Fibroblast of pulmonary artery (primary cell): ENCODE data around the gene RAPGEF3.

Experiments
- DNase-seq: peaks from one replicate; pipeline ENCODE4 v3.0.0-alpha.2; 2010; ENCODE audit warnings: low read depth
- H3K4me3 ChIP-seq: replicated peaks from 2 replicates; pipeline ENCODE4 v1.5.1; 2011; ENCODE audit warnings: low read depth, mild to moderate bottlenecking, control low read depth, low read length, moderate library complexity
- TF ChIP-seq, protein P1 (sequence below): IDR thresholded peaks from 2 replicates; pipeline ENCODE4 v1.5.1; 2011; ENCODE audit warnings: mild to moderate bottlenecking, control low read depth, low read length, inconsistent platforms; ENCODE audit errors: missing control alignments

Gene RAPGEF3

DNA sequence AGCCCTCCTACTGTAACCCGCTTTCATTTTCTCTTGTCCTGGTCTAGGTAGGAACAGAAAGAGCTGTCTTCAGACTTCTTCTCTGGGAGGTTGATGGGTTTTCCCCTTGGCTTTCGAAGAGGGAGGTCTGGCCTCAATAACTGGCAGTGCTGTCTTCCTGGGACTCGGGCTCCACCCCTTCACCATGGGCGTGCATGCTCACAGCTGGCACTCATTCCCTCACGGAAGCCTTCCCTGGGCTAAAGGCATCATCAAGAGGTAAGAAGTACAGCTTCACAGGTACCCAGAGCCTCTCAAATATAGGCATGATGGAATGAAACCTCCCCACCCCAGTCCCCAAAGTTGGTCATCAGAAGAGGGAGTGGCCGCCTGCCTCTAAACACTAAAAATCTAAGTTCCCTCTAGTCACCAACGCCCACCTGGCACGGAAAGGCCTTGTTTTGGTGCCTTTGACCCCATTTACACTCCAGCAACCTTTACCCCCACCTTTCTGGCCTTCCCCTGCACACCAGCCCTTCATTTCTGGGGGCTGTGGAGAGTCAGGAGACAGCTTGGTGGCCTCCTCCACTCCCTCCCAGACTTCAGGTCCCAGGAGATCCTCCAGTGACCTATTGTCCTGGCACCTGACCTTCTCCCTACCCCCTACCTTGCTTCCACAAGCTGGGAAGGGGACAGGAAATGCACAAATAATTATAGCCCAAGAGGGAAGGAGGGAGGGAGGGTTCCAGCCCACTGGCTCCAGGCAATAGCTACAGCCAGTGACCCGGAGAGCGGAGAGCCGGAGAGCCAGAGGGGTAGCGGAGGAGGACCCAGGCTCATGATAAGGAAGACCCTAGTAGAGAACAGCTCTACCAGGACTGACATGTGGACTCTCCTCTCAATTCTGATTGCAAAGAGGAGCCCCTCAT, 2.8 kb downstream of the RAPGEF3 start:
- no peak for DNase-seq
- no peak overlapping the region for H3K4me3 ChIP-seq
- TF ChIP-seq, protein P1, sequence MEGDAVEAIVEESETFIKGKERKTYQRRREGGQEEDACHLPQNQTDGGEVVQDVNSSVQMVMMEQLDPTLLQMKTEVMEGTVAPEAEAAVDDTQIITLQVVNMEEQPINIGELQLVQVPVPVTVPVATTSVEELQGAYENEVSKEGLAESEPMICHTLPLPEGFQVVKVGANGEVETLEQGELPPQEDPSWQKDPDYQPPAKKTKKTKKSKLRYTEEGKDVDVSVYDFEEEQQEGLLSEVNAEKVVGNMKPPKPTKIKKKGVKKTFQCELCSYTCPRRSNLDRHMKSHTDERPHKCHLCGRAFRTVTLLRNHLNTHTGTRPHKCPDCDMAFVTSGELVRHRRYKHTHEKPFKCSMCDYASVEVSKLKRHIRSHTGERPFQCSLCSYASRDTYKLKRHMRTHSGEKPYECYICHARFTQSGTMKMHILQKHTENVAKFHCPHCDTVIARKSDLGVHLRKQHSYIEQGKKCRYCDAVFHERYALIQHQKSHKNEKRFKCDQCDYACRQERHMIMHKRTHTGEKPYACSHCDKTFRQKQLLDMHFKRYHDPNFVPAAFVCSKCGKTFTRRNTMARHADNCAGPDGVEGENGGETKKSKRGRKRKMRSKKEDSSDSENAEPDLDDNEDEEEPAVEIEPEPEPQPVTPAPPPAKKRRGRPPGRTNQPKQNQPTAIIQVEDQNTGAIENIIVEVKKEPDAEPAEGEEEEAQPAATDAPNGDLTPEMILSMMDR, result no peak

DNA sequence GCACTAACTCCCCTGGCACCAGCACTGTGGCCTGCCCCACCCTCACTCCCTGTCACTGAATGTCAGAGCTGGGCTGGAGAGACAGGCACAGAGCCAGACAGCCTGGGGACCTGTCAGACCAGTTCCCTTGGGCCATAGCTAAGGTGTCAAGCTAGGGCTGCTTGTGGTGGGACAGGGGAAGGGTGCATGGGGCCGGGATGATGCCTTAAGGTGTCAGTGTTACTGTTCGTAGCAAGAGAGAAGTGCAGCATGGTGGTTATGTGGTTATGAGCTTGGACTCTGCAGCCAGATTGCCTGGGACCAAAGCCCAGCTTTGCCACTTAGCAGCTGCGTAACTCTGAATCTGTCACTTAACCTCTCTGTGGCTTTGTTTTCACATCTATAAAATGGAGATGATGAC, 3.8 kb downstream of the RAPGEF3 start:
- no peak for DNase-seq
- TF ChIP-seq, protein P1, result no peak
- H3K4me3 ChIP-seq, result no peak overlapping the region

DNA sequence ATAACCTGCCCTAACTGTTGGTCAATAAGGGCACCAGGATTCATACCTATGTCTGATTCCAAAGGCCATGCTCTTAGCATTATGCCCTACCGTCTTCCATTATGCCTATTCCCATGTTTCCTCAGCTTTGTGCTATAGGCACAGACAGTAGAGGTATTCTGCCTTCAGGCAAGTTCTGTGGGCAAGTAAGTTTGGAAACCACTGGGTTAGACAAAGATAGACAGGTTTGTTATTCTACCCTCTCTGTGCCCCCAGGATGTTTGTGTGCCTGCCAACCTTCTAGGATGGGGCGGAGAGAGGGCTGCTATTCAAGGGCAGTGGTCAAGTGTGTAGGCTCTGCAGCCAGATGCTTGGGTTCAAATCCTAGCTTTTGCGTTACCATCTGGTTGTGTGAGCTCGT, 4.6 kb downstream of the RAPGEF3 start:
- no peak overlapping the region for H3K4me3 ChIP-seq
- TF ChIP-seq, protein P1, result no peak
- DNase-seq, result no peak

DNA sequence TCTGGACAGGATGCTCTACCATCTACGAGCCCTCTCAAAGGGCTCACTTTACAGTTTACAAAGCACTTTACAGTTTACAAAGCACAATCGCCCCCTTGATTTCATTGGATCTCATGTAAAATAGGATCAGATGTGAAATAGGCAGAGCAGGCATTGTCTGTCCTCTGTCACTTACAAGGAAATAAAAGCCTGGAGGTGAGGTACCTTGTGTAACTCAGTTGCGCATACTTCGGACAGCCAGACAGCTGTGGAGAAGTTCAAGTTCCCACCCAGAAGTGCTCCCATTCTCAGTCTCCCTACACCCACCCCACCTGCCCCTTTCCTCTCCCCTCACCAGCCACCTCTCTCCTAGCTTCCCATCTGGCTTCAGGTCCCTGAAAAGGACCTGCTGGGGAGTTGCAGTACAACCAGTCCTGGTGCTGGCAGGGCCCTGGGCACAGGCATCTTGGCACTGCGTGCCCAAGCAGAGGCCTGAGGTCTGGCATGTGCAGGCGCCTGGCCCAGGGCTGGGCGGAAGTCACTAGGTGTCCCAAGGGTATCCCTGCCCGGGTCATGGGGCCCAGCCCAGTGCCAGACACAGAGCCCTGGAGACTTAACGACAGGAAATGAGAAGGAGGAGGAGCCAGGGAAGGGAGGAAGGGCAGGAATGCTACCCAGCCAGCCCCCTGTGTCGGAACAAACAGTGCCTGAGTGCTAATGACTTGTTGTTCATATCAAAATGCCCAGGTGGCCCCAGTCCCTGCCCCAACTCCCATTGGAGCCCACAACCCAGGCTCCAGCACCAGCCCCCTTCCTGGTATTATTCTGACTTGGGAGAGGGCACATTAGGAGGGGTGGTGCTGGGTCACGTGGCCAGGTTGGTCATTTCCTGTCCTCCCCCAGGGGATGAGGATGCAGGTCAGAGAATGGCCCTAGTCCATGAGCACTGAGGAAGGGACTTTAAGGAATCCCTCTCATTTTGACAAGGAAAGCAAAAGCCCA, 5.4 kb downstream of the RAPGEF3 start:
- TF ChIP-seq, protein P1, result no peak
- H3K4me3 ChIP-seq, result no peak overlapping the region
- DNase-seq, result no peak

DNA sequence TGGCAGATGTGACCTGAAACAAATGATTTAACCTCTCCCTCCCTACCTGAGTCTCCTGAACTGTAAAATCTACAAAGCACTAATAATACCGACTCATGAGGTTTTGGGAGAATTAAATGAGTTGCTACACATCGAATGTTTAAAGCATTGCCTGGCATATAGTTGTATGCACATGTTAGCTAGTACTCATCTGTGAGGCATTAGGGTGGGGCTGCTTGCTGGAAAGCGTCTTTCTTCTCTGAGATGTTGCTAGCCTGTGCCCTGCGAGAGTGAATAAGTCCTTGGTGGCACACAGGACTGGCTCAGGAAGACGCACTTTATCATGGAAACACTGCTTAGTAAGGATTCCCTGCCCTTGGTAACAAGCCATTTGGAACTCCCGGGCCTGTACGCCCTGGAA, 6.1 kb downstream of the RAPGEF3 start:
- DNase-seq, result no peak
- TF ChIP-seq, protein P1, result no peak
- H3K4me3 ChIP-seq, result no peak overlapping the region

DNA sequence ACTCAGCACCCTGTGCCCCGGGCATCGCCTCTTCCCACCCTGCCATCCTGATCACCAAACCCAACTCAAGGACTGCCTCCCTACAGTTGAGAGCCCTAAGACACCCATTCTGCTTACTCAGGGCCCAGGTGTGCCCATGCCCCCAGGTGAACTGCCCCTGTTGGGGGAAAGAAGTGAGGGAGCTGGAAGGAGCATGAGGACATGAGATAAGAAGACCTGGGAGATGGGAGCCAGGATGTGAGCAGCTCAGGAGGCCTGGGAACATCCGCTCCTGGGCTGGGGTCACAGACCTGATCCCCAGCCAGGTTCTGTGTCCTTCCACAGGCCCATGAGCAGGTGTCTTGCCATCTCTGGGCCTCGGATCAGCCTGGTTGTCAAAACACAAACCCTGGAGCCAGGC, 6.6 kb downstream of the RAPGEF3 start:
- TF ChIP-seq, protein P1, result no peak
- no peak overlapping the region for H3K4me3 ChIP-seq
- no peak for DNase-seq
